SK-N-SH treated with all-trans-retinoic acid at 6 μM for 48 hours (cell line): ENCODE measurements around the gene PHRF1.

Experiments
- ATAC-seq: fragments of 200-7000 bp; cut with Tn5 transposase; 3 replicates; pipeline ENCODE4 v1.9.1; 2020; ENCODE audit warnings: mild to moderate bottlenecking, moderate library complexity
- ARNTL ChIP-seq: fragments of 450-650 bp; formaldehyde crosslinking; IDR thresholded peaks from 2 replicates; pipeline ENCODE4 v1.5.0; 2020; ENCODE audit warnings: low read depth, mild to moderate bottlenecking, moderate library complexity, borderline replicate concordance
- CREB5 ChIP-seq: fragments of 250-450 bp; sonication (Bioruptor Pico); IDR thresholded peaks from 2 replicates; pipeline ENCODE4 v1.5.1; 2020; ENCODE audit warnings: low read depth, mild to moderate bottlenecking, moderate library complexity
- CSDC2 ChIP-seq: fragments of 250-450 bp; sonication (Bioruptor Pico); IDR thresholded peaks from 2 replicates; pipeline ENCODE4 v1.5.0; 2020; ENCODE audit warnings: mild to moderate bottlenecking, moderate library complexity
- CSRNP3 ChIP-seq: fragments of 250-450 bp; sonication (Bioruptor Pico); IDR thresholded peaks from 2 replicates; pipeline ENCODE4 v1.5.1; 2021; ENCODE audit warnings: mild to moderate bottlenecking, moderate library complexity
- ESRRG ChIP-seq: fragments of 250-450 bp; sonication (Bioruptor Pico); IDR thresholded peaks from 2 replicates; pipeline ENCODE4 v1.6.1; 2021; ENCODE audit warnings: mild to moderate bottlenecking
- GLIS3 ChIP-seq: fragments of 250-450 bp; sonication (Bioruptor Pico); IDR thresholded peaks from 2 replicates; pipeline ENCODE4 v1.5.0; 2020; ENCODE audit warnings: mild to moderate bottlenecking, moderate library complexity
- ISL1 ChIP-seq: fragments of 250-450 bp; sonication (Bioruptor Pico); IDR thresholded peaks from 2 replicates; pipeline ENCODE4 v2.1.2; 2022; ENCODE audit warnings: mild to moderate bottlenecking, moderate library complexity
- OSR1 ChIP-seq: fragments of 250-450 bp; sonication (Bioruptor Pico); IDR thresholded peaks from 2 replicates; pipeline ENCODE4 v1.8.0; 2022; ENCODE audit warnings: moderate library complexity, mild to moderate bottlenecking, inconsistent platforms
- PATZ1 ChIP-seq: fragments of 250-450 bp; sonication (Bioruptor Pico); IDR thresholded peaks from 2 replicates; pipeline ENCODE4 v1.8.0; 2020; ENCODE audit warnings: mild to moderate bottlenecking, moderate library complexity, borderline replicate concordance
- POU6F1 ChIP-seq: fragments of 250-450 bp; sonication (Bioruptor Pico); IDR thresholded peaks from 2 replicates; pipeline ENCODE4 v1.8.0; 2021; ENCODE audit warnings: low read depth, mild to moderate bottlenecking, moderate library complexity, borderline replicate concordance
- PPARA ChIP-seq: fragments of 250-450 bp; sonication (Bioruptor Pico); IDR thresholded peaks from 2 replicates; pipeline ENCODE4 v1.5.0; 2020; ENCODE audit warnings: mild to moderate bottlenecking, borderline replicate concordance
- RARB ChIP-seq: fragments of 250-450 bp; sonication (Bioruptor Pico); IDR thresholded peaks from 2 replicates; pipeline ENCODE4 v1.8.0; 2021; ENCODE audit warnings: mild to moderate bottlenecking, moderate library complexity
- SNAI2 ChIP-seq: fragments of 250-450 bp; sonication (Bioruptor Pico); IDR thresholded peaks from 2 replicates; pipeline ENCODE4 v1.5.0; 2020; ENCODE audit warnings: mild to moderate bottlenecking, moderate library complexity
- TCF4 ChIP-seq: fragments of 250-450 bp; sonication (Bioruptor Pico); IDR thresholded peaks from 2 replicates; pipeline ENCODE4 v1.8.0; 2021; ENCODE audit warnings: mild to moderate bottlenecking, moderate library complexity, borderline replicate concordance
- TSHZ2 ChIP-seq: fragments of 250-450 bp; sonication (Bioruptor Pico); IDR thresholded peaks from 2 replicates; pipeline ENCODE4 v1.5.0; 2020; ENCODE audit warnings: mild to moderate bottlenecking, moderate library complexity
- ZC3H10 ChIP-seq: fragments of 250-450 bp; sonication (Bioruptor Pico); IDR thresholded peaks from 2 replicates; pipeline ENCODE4 v1.5.1; 2021; ENCODE audit warnings: mild to moderate bottlenecking, moderate library complexity
- ZFP30 ChIP-seq: fragments of 450-650 bp; formaldehyde crosslinking; IDR thresholded peaks from 2 replicates; pipeline ENCODE4 v1.5.0; 2022; ENCODE audit warnings: mild to moderate bottlenecking, moderate library complexity
- ZNF565 ChIP-seq: fragments of 450-650 bp; formaldehyde crosslinking; conservative IDR thresholded peaks from 2 replicates; pipeline ENCODE4 v1.5.0; 2020; ENCODE audit warnings: low read depth, mild to moderate bottlenecking, moderate library complexity
- ZNF70 ChIP-seq: fragments of 450-650 bp; formaldehyde crosslinking; IDR thresholded peaks from 2 replicates; pipeline ENCODE4 v1.5.0; 2020; ENCODE audit warnings: mild to moderate bottlenecking, moderate library complexity

The PHRF1 gene

DNA sequence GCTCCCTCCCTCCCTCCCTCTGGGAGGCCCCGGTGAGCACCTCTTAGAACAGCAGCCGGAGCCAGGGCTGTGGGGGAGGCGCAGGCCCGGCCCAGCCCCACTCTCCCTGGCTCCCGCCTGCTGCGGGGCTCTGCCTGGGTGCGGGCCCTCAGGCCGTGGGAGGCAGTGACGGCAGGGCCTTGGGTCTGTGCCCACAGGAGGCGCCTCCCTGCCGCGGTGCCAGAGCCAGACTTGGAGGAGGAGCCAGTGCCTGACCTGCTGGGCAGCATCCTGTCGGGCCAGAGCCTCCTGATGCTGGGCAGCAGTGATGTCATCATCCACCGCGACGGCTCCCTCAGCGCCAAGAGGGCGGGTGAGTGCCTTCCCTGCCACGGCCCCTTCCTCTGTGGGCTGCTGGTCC lies 30.0 kb downstream of the PHRF1 start (continued):
- no peak for TF ChIP-seq ISL1 (CRISPR knock-in tag)
- no peak for TF ChIP-seq CREB5 (CRISPR knock-in tag)

- ATAC-seq = no peak
- TF ChIP-seq PATZ1 (CRISPR knock-in tag) (no peak), SNAI2 (CRISPR knock-in tag) (no peak), RARB (CRISPR knock-in tag) (no peak), PPARA (CRISPR knock-in tag) (no peak), ZNF70 (CRISPR knock-in tag) (no peak), OSR1 (no peak), ESRRG (CRISPR knock-in tag) (no peak), CSRNP3 (CRISPR knock-in tag) (no peak), CSDC2 (CRISPR knock-in tag) (no peak), POU6F1 (CRISPR knock-in tag) (no peak), ZC3H10 (no peak), TSHZ2 (no peak), ISL1 (CRISPR knock-in tag) (no peak), GLIS3 (no peak), TCF4 (CRISPR knock-in tag) (no peak), ARNTL (CRISPR knock-in tag) (no peak), ZFP30 (CRISPR knock-in tag) (no peak), ZNF565 (CRISPR knock-in tag) (no peak)
- TF ChIP-seq, all 23 proteins: peak for 0
These were observed 30.9 kb downstream of the PHRF1 start for GRCh38 chr11:607020-607780.

DNA sequence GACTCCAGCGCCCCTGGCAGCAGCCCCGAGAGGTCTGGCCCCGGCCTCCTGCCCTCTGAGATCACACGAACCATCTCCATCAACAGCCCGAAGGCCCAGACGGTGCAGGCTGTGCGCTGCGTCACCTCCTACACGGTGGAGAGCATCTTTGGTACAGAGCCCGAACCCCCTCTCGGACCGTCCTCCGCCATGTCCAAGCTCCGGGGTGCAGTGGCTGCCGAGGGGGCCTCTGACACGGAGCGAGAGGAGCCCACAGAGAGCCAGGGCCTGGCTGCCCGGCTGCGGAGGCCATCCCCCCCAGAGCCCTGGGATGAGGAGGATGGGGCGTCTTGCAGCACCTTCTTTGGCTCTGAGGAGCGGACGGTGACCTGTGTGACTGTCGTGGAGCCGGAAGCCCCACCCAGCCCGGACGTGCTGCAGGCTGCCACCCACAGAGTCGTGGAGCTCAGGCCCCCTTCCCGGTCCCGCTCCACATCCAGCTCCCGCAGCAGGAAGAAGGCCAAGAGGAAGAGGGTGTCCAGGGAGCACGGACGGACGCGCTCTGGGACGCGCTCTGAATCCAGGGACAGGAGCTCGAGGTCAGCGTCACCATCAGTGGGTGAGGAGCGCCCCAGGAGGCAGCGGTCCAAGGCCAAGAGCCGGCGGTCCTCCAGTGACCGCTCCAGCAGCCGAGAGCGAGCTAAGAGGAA lies 31.8 kb downstream of the PHRF1 start:
- TF ChIP-seq ZNF70 (CRISPR knock-in tag) = no peak
- no peak for TF ChIP-seq PATZ1 (CRISPR knock-in tag)
- no peak for TF ChIP-seq ZC3H10
- no peak for ATAC-seq
